Astrocyte of the cerebellum (primary cell): ENCODE measurements around the gene LIFR.
A peak's percentile ranks its signal among the peaks of the same experiment; 100 is the strongest.

Experiments used
- DNase-seq: peaks from one replicate; pipeline ENCODE4 v3.0.0-alpha.2; 2011; ENCODE audit warnings: low read depth
- H3K4me3 ChIP-seq: 2 replicates; pipeline ENCODE4 v1.5.1; 2011; ENCODE audit warnings: mild to moderate bottlenecking, low read depth, low read length, moderate library complexity
- in situ Hi-C: cut with HindIII; loops from 2 replicates; pipeline ENCODE4 v1.10.0; 2017; ENCODE audit warnings: low sequenced_read_pairs
- TF ChIP-seq, protein P1 (sequence below): IDR thresholded peaks from 2 replicates; pipeline ENCODE4 v1.5.1; 2012; ENCODE audit warnings: low read length, low read depth, moderate library complexity, mild to moderate bottlenecking; ENCODE audit errors: missing control alignments

Gene LIFR

DNA sequence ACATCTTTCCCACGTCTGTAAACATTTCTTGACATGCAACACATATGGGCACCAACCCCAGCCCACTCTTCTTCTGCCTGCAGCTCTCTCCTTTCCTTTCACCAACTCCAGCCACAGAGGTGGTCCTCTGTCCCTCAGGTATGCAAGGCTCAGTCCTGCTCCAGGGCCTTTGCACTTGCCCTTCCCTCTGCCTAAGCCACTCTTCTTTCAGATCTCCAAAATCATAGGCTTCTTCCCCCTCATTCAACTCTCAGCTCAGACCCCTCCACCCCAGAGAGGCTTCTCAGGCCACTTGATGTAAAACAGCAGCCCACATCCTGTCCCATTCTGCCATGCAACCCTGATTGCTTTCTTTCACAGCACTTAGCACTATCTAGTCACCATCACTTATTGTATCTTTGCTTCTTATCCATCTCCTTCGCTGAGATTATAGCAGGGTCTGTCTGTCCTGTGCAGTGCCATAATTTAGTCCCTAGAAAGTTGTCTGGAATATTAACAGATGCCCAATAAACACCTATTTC, 3.4 kb downstream of the LIFR start:
- in situ Hi-C loops: no loop called here
- TF ChIP-seq, protein P1, sequence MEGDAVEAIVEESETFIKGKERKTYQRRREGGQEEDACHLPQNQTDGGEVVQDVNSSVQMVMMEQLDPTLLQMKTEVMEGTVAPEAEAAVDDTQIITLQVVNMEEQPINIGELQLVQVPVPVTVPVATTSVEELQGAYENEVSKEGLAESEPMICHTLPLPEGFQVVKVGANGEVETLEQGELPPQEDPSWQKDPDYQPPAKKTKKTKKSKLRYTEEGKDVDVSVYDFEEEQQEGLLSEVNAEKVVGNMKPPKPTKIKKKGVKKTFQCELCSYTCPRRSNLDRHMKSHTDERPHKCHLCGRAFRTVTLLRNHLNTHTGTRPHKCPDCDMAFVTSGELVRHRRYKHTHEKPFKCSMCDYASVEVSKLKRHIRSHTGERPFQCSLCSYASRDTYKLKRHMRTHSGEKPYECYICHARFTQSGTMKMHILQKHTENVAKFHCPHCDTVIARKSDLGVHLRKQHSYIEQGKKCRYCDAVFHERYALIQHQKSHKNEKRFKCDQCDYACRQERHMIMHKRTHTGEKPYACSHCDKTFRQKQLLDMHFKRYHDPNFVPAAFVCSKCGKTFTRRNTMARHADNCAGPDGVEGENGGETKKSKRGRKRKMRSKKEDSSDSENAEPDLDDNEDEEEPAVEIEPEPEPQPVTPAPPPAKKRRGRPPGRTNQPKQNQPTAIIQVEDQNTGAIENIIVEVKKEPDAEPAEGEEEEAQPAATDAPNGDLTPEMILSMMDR: no peak
- DNase-seq: no peak
- no peak overlapping the region for H3K4me3 ChIP-seq

DNA sequence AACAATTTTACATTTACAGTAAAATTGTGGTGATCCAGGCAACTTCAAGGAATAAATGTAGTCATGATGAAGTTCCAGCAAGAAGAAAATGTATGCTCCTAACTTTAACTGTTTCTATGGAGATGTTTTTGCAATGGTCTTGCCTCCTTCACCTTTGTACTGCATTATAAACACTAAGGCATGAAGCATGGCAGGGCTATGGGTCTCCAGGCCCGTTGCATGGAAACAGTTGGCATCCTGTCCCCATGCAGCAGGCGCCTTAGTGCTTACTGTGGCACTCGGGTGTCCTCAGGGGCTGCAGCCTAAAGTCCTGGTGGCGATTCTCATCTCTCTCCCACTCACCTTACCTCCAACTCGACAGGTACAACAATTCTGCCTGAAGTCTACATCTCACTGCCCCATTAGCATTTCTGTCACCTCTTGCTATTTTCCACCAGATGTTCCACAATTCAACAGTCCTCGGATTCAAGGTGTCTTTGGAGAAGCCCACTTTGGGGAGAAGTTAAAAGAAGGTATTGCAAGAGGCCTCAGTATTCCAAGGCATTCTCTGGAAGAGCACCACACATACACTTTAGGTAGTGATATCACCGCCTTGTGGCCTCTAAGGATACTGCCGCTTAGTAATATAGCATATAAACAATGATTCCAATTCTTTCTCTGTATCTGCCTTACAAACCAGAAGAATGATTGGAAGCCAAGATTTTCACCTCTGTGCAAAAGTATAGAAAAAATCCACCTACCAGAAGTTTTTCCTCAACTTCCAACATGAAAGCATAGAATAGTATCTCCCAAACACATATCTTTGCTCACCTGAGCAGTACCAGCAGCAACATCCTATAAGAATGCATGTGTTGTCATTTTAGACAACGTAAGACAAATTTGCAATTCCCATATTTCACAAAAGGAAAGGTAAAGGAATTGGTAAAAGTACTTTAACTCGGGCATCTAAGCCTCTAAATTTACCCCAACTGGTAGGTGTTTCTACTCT, 5.1 kb downstream of the LIFR start:
- in situ Hi-C loops: no loop called here
- TF ChIP-seq, protein P1: peak; percentile 74
- H3K4me3 ChIP-seq: no peak overlapping the region
- no peak for DNase-seq

DNA sequence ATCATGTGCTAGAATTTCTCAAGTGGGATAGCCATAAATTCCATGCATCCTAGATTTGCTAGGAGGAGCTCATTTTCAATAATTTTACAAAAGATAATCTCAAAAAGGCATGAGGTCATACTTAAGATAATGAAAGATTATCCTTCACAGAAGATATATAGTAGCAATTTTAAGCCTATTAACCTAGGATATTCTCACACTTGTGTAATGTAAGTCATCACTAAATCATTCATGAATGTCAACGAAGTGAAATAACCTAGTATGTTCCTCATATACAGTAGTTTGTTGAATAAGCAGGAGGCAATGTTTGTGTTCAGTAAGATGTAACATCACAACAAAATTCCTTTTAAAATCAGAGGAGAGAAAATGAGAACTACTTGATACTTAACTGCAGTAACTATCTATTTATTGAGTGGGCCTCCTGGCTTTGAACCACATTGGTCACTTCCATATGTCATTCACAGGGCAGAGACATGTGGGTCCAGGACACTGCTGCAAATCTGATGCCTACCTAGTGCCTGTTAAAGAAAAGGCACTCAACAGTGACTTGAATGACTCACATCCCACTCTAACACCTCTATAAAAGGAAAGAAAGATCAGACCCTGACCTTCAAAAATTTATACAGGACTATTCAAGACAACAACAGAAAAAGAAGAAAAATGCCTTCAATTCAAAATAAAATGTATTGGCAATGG, 8.2 kb downstream of the LIFR start:
- in situ Hi-C loops: no loop called here
- H3K4me3 ChIP-seq: no peak overlapping the region
- no peak for DNase-seq
- TF ChIP-seq, protein P1: no peak

DNA sequence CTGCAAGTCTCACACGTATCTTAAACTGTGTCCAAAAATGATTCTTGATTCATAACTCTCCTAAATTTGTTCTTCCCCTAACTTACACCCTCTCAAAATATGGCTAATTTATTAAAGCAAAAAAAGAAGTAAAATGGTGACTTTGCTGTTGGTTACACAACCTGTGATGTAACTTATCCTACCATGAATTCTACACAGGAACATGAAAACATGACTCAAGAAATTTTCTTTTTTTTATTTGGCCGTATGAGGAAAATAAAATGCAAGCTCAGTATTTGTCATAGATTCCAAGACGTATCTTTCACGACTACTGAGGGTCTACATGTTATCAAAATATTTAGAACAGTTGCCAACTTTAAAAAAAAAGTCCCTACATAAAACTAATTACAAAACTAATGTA, 9.2 kb downstream of the LIFR start:
- TF ChIP-seq, protein P1: no peak
- DNase-seq: no peak
- no peak overlapping the region for H3K4me3 ChIP-seq
- in situ Hi-C loops: no loop called here

DNA sequence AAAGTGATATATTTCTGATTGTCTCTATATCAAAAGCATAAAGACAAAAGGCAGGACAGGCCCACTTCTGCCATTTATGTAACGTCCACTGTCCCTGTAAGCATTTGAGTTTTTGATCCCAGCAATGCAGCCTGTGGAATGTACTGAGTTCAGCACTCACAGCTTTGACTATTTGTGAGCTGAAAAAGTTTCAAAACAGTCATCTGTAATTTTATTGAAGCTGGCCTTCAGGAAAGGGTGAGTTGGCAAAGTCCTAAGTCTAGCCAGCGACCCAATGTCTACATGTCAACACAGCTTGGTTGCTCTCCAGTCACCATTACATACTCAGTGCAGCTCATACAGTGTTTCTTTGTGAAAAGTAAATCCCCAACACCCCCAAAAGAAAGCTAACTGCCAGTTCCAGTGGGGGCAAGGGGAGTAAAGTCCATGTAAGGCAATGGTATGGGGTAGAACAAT, 9.7 kb downstream of the LIFR start:
- no peak overlapping the region for H3K4me3 ChIP-seq
- in situ Hi-C loops: no loop called here
- TF ChIP-seq, protein P1: no peak
- no peak for DNase-seq

DNA sequence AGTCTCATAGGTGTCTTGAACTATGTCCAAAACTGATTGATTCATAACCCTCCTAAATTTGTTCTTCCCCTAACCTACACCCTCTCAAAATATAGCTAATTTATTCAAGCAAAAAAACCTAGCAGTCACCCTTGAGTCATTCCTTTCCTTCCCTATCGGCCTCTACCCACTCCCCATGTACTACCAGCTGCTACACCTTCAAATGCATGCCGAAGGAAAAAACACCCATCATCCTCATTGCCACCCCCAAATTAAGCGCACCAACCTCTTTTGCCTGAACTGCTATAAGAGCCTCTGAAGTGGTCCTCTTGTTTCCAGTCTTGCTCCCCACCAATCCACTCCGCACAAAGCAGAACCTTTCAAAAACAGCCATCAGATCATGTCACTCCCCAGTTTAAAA, 12.6 kb downstream of the LIFR start:
- TF ChIP-seq, protein P1: no peak
- in situ Hi-C loops: no loop called here
- no peak for DNase-seq

More for the DNA sequence above, 12.6 kb downstream of the LIFR start:
- H3K4me3 ChIP-seq: no peak overlapping the region
